ENCODE results near the gene KAT2B. TPM values are rescaled to one million over a fixed set of nuclear protein-coding genes. Genes with fewer than 3 reads are reported as not detected.

KAT2B gene
- total RNA-seq, 2 donors from 2014 or later: 8.5 to 25.9 TPM

- Histone ChIP-seq H3K36me3 (no peaks in the 10 kb centered on the region), H3K4me1 (no peaks in the 10 kb centered on the region), H3K9ac (ENCODE audit: low read depth in 2 of 2, low read length in 2 of 2) (no peak overlapping the region), H3K4me3 (no peak overlapping the region), H3K9me3 (no peaks in the 10 kb centered on the region), H3K27ac (no peak overlapping the region), H3K27me3 (no peaks in the 10 kb centered on the region)
- intact Hi-C loops (cut with DNase I): no loop called here
- no peak for DNase-seq
- TF ChIP-seq CTCF (IDR thresholded peaks at IDR 0.05): no peak
Measured at GRCh38 chr3:20123131-20123652, 82.9 kb downstream of the KAT2B start.

GRCh38 chr3:20125289-20125688 lies 85.0 kb downstream of the KAT2B start:
- Histone ChIP-seq H3K4me1 (no peaks in the 10 kb centered on the region), H3K9me3 (no peaks in the 10 kb centered on the region), H3K27me3 (no peaks in the 10 kb centered on the region), H3K9ac (ENCODE audit: low read depth in 2 of 2, low read length in 2 of 2) (no peak overlapping the region), H3K36me3 (no peaks in the 10 kb centered on the region), H3K27ac (no peak overlapping the region), H3K4me3 (no peak overlapping the region)
- no peak for DNase-seq
- TF ChIP-seq CTCF (IDR thresholded peaks at IDR 0.05): no peak
- intact Hi-C loops (cut with DNase I): no loop called here

DNA sequence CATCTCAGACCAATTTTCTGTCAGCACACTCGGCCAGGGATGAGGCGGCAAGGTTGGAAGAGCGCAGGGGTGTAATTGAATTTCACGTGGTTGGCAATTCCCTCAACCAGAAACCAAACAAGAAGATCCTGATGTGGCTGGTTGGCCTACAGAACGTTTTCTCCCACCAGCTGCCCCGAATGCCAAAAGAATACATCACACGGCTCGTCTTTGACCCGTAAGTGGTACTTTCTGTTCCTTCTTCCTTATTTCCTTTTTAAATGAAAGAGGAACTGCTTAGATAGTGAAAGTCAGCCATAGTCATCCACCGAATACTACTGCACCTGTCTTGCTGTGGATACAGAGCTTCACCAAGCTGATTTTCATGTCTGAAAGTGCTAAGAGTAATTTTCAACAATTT lies 85.7 kb downstream of the KAT2B start:
- no peak overlapping the region for H3K4me3 ChIP-seq
- H3K4me1 ChIP-seq: no peaks in the 10 kb centered on the region
- H3K27me3 ChIP-seq: no peaks in the 10 kb centered on the region
- intact Hi-C loops (cut with DNase I): no loop called here
- H3K36me3 ChIP-seq: no peaks in the 10 kb centered on the region
- no peak overlapping the region for H3K27ac ChIP-seq
- TF ChIP-seq CTCF (IDR thresholded peaks at IDR 0.05): no peak
- H3K9ac ChIP-seq (ENCODE audit: low read depth in 2 of 2, low read length in 2 of 2): no peak overlapping the region
- H3K9me3 ChIP-seq: no peaks in the 10 kb centered on the region
- no peak for DNase-seq

DNA sequence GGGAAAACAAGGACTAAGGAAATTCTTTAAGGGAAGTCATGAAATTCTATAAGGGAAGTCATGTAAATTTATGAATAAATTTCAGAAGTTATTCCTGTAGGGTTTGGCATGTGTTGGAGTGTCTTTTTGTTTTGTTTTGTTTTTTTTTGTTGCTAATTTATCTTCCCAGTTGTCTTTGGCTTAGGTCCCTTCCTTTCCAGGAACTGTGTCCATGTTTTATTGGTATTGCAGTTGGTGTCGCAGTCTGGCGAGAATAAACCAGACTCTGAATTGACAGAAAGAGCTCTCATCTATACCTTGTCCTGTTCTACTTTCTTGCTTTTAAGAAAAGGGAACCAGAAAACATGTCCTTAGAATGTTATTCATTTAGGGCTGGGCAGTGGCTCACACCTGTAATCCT lies 88.1 kb downstream of the KAT2B start:
- intact Hi-C loops (cut with DNase I): no loop called here

GRCh38 chr3:20130106-20130505 lies 89.9 kb downstream of the KAT2B start:
- TF ChIP-seq CTCF (IDR thresholded peaks at IDR 0.05): no peak
- intact Hi-C loops (cut with DNase I): no loop called here
- H3K9me3 ChIP-seq: no peaks in the 10 kb centered on the region
- H3K9ac ChIP-seq (ENCODE audit: low read depth in 2 of 2, low read length in 2 of 2): no peak overlapping the region
- H3K4me1 ChIP-seq: no peaks in the 10 kb centered on the region
- no peak overlapping the region for H3K4me3 ChIP-seq
- H3K27ac ChIP-seq: no peak overlapping the region
- DNase-seq: no peak
- no peaks in the 10 kb centered on the region for H3K27me3 ChIP-seq
- H3K36me3 ChIP-seq: no peaks in the 10 kb centered on the region

More for the DNA sequence above, 88.1 kb downstream of the KAT2B start:
- Histone ChIP-seq H3K36me3 (no peaks in the 10 kb centered on the region), H3K27me3 (no peaks in the 10 kb centered on the region), H3K9me3 (no peaks in the 10 kb centered on the region), H3K4me3 (no peak overlapping the region), H3K4me1 (no peaks in the 10 kb centered on the region), H3K9ac (ENCODE audit: low read depth in 2 of 2, low read length in 2 of 2) (no peak overlapping the region), H3K27ac (no peak overlapping the region)
- no peak for DNase-seq
- TF ChIP-seq CTCF (IDR thresholded peaks at IDR 0.05): no peak
